ENCODE results near the gene WNK3. TPM values are rescaled to one million over a fixed set of nuclear protein-coding genes. Genes with fewer than 3 reads are reported as not detected.

Gene WNK3
- polyA plus RNA-seq, 2 of the 4 experiments (the other 2 are of a cell fraction), result 0.08 TPM; not detected in 1

DNA sequence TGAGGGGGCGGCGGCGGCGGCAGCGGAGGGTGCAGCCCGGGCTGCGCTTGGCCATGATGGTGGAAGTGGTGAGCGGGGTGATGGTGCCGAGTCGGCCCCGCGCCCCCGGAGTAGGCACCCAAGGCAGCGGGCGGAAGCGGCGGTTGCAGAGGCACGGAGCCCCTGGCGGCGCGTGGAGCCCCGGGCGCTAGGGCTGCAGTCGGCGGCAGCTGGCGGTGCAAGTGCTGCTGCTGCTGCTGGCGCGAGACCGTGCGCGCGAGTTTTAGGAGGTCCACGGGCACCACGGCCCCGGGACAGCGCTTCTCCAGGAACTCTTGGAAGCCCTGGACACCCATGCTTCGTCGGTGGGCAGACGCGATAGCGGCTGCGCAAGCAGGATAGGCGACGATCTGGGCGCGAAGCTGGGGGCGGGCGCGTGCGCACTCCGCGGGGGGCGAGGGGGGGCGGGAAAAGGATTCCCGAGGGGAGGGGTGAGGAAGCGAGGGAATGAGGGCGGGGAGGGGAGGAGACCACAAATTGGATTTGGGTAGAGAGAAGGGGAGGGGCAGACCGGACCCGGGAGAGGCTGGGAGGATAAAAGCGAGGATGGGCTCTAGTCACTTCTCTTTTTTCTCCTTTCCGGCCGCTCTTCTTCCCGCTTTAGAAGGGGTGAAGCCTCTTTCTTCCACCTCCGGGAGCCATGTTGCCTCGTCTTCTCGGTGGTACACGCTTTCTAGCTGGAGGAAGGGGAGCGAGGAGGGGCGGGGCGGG lies 174.8 kb downstream of the WNK3 start, which contains the start of gene FAM120C:
Gene FAM120C, minus strand, starts transcription at position 391 of the 750 bp plus-strand sequence. Its CDS starts 56 bp downstream, at position 335.
- WGBS (ENCODE audit: missing lambda C conversion rate), result 0% methylated on average over 11 of the region's 70 CpGs
- H3K27ac ChIP-seq, result peak within 1 kb of the TSS; percentile 98 to 99
- H3K4me3 ChIP-seq, result peak within 1 kb of the TSS; percentile 91
- peaks cover 38% of the 10 kb centered on the region for H3K4me1 ChIP-seq
- H3K4me2 ChIP-seq, result peak within 1 kb of the TSS; percentile 94
- CTCF ChIA-PET, result no interaction called here
- no peaks in the 10 kb centered on the region for H3K9me3 ChIP-seq
- ATAC-seq, result peak; percentile 83 to 84
- DNase-seq (ENCODE audit: low read depth in 1 of 2, low spot score in 1 of 2), result peak; percentile 75 to 84
- FAIRE-seq, result no peak
- POLR2A ChIA-PET, result interaction anchor here (0.6 to 1.9 kb wide), 11 partner anchors 10 to 497 kb away, joined by 3 to 9 read pairs (median 4); partner anchors contain the start of genes HUWE1 and TSR2
- peak; percentile 20; the same call in 1 of the 2 replicates for TF ChIP-seq MAZ (IDR thresholded peaks at IDR 0.05; ENCODE audit: borderline replicate concordance, low read depth, low read length)
- peak; percentile 84 for TF ChIP-seq POLR2A (IDR thresholded peaks at IDR 0.05; ENCODE audit: low read length)
- TF ChIP-seq FOSL2 (IDR thresholded peaks at IDR 0.05), result no peak
- no peak for TF ChIP-seq FOSL2 (CRISPR knock-in tag; IDR thresholded peaks at IDR 0.05)
- TF ChIP-seq E2F6 (IDR thresholded peaks at IDR 0.05; ENCODE audit: borderline replicate concordance, low read depth), result no peak; the same call in 1 of the 2 replicates
- peak; percentile 13; the same call in 1 of the 2 replicates for TF ChIP-seq MAX (IDR thresholded peaks at IDR 0.05)
- TF ChIP-seq, protein P1, sequence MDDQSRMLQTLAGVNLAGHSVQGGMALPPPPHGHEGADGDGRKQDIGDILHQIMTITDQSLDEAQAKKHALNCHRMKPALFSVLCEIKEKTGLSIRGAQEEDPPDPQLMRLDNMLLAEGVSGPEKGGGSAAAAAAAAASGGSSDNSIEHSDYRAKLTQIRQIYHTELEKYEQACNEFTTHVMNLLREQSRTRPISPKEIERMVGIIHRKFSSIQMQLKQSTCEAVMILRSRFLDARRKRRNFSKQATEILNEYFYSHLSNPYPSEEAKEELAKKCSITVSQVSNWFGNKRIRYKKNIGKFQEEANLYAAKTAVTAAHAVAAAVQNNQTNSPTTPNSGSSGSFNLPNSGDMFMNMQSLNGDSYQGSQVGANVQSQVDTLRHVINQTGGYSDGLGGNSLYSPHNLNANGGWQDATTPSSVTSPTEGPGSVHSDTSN (IDR thresholded peaks at IDR 0.05), result no peak
- TF ChIP-seq MAFK (IDR thresholded peaks at IDR 0.05; ENCODE audit: partially characterized antibody), result no peak
- no peak for TF ChIP-seq NFE2L2 (conservative IDR thresholded peaks at IDR 0.05; ENCODE audit: low read length)
- TF ChIP-seq FOSB (CRISPR knock-in tag; IDR thresholded peaks at IDR 0.05), result no peak
- TF ChIP-seq JUN (IDR thresholded peaks at IDR 0.05), result peak in 1 of 2 experiments; percentile 52; a peak in 2 of 5 replicates
- TF ChIP-seq HOXA7 (CRISPR knock-in tag; IDR thresholded peaks at IDR 0.05), result no peak
- no peak for TF ChIP-seq ZNF302 (CRISPR knock-in tag; IDR thresholded peaks at IDR 0.05)
- TF ChIP-seq JUNB (IDR thresholded peaks at IDR 0.05), result no peak
- TF ChIP-seq NPAS2 (CRISPR knock-in tag; IDR thresholded peaks at IDR 0.05; ENCODE audit: borderline replicate concordance), result no peak
- TF ChIP-seq RCOR1 (IDR thresholded peaks at IDR 0.05; ENCODE audit: low read depth, low read length), result no peak
- no peak for TF ChIP-seq PHF8 (IDR thresholded peaks at IDR 0.05; ENCODE audit: borderline replicate concordance, low read depth)
- TF ChIP-seq ZSCAN20 (CRISPR knock-in tag; IDR thresholded peaks at IDR 0.05), result no peak
- no peak for TF ChIP-seq RNF2 (IDR thresholded peaks at IDR 0.05; ENCODE audit: borderline replicate concordance, low read depth)
- TF ChIP-seq RARB (CRISPR knock-in tag; IDR thresholded peaks at IDR 0.05), result no peak
- TF ChIP-seq HMGXB4 (CRISPR knock-in tag; IDR thresholded peaks at IDR 0.05; ENCODE audit: borderline replicate concordance), result no peak
- TF ChIP-seq CHD2 (IDR thresholded peaks at IDR 0.05; ENCODE audit: low read length, partially characterized antibody), result no peak
- no peak for TF ChIP-seq HOXB13 (CRISPR knock-in tag; IDR thresholded peaks at IDR 0.05; ENCODE audit: low read depth)
- TF ChIP-seq, protein P2, sequence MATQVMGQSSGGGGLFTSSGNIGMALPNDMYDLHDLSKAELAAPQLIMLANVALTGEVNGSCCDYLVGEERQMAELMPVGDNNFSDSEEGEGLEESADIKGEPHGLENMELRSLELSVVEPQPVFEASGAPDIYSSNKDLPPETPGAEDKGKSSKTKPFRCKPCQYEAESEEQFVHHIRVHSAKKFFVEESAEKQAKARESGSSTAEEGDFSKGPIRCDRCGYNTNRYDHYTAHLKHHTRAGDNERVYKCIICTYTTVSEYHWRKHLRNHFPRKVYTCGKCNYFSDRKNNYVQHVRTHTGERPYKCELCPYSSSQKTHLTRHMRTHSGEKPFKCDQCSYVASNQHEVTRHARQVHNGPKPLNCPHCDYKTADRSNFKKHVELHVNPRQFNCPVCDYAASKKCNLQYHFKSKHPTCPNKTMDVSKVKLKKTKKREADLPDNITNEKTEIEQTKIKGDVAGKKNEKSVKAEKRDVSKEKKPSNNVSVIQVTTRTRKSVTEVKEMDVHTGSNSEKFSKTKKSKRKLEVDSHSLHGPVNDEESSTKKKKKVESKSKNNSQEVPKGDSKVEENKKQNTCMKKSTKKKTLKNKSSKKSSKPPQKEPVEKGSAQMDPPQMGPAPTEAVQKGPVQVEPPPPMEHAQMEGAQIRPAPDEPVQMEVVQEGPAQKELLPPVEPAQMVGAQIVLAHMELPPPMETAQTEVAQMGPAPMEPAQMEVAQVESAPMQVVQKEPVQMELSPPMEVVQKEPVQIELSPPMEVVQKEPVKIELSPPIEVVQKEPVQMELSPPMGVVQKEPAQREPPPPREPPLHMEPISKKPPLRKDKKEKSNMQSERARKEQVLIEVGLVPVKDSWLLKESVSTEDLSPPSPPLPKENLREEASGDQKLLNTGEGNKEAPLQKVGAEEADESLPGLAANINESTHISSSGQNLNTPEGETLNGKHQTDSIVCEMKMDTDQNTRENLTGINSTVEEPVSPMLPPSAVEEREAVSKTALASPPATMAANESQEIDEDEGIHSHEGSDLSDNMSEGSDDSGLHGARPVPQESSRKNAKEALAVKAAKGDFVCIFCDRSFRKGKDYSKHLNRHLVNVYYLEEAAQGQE (IDR thresholded peaks at IDR 0.05), result no peak
- no peak for TF ChIP-seq RAD21 (conservative IDR thresholded peaks at IDR 0.05 in 1 of 2, IDR thresholded peaks at IDR 0.05 in 1 of 2)
- TF ChIP-seq, protein P3, sequence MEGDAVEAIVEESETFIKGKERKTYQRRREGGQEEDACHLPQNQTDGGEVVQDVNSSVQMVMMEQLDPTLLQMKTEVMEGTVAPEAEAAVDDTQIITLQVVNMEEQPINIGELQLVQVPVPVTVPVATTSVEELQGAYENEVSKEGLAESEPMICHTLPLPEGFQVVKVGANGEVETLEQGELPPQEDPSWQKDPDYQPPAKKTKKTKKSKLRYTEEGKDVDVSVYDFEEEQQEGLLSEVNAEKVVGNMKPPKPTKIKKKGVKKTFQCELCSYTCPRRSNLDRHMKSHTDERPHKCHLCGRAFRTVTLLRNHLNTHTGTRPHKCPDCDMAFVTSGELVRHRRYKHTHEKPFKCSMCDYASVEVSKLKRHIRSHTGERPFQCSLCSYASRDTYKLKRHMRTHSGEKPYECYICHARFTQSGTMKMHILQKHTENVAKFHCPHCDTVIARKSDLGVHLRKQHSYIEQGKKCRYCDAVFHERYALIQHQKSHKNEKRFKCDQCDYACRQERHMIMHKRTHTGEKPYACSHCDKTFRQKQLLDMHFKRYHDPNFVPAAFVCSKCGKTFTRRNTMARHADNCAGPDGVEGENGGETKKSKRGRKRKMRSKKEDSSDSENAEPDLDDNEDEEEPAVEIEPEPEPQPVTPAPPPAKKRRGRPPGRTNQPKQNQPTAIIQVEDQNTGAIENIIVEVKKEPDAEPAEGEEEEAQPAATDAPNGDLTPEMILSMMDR (IDR thresholded peaks at IDR 0.05), result no peak
- TF ChIP-seq, protein P4, sequence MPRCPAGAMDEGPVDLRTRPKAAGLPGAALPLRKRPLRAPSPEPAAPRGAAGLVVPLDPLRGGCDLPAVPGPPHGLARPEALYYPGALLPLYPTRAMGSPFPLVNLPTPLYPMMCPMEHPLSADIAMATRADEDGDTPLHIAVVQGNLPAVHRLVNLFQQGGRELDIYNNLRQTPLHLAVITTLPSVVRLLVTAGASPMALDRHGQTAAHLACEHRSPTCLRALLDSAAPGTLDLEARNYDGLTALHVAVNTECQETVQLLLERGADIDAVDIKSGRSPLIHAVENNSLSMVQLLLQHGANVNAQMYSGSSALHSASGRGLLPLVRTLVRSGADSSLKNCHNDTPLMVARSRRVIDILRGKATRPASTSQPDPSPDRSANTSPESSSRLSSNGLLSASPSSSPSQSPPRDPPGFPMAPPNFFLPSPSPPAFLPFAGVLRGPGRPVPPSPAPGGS (IDR thresholded peaks at IDR 0.05), result no peak
- TF ChIP-seq HOXB5 (CRISPR knock-in tag; IDR thresholded peaks at IDR 0.05), result no peak
- no peak for TF ChIP-seq NR3C1 (IDR thresholded peaks at IDR 0.05)
- TF ChIP-seq BHLHE40 (IDR thresholded peaks at IDR 0.05; ENCODE audit: low read depth, low read length), result no peak

Measured in A549 (cell line).